T-helper 22 cell (primary cell): ENCODE results near the gene FOXQ1.

Source experiments
- DNase-seq: peaks from one replicate; pipeline ENCODE4 v3.0.0-alpha.2; 2020; ENCODE audit warnings: low read depth

The FOXQ1 gene

GRCh38 chr6:1363729-1364572, 52.1 kb downstream of the FOXQ1 start:
- no peak for DNase-seq
